Mesendoderm (in vitro differentiated cells): ENCODE results near the gene EYS.
A peak's percentile ranks its signal among the peaks of the same experiment; 100 is the strongest.

Source experiments
- DNase-seq: peaks from one replicate; pipeline ENCODE4 v3.0.0; 2013
- H2AK5ac ChIP-seq: 2 replicates; pipeline ENCODE4 v1.6.1; 2013; ENCODE audit warnings: low read length, inconsistent platforms
- H2BK120ac ChIP-seq: 2 replicates; pipeline ENCODE4 v1.6.1; 2013; ENCODE audit warnings: low read depth, mild to moderate bottlenecking, low read length, moderate library complexity, mixed read lengths
- H2BK15ac ChIP-seq: replicated peaks from 2 replicates; pipeline ENCODE4 v1.6.1; 2013; ENCODE audit warnings: low read depth, mild to moderate bottlenecking, moderate library complexity
- H2BK5ac ChIP-seq: 2 replicates; pipeline ENCODE4 v1.6.1; 2013; ENCODE audit warnings: low read length, inconsistent platforms
- H3K18ac ChIP-seq: 2 replicates; pipeline ENCODE4 v1.6.1; 2013; ENCODE audit warnings: mild to moderate bottlenecking, low read length, mixed read lengths
- H3K23ac ChIP-seq: one replicate; pipeline ENCODE4 v1.6.1; 2013; ENCODE audit warnings: low read length
- H3K27ac ChIP-seq: 2 replicates; pipeline ENCODE4 v1.5.1; 2013; ENCODE audit warnings: low read depth, mild to moderate bottlenecking, inconsistent platforms, low read length, moderate library complexity
- H3K27me3 ChIP-seq: 2 replicates; pipeline ENCODE4 v1.6.1; 2013; ENCODE audit warnings: low read length, control low read depth, mild to moderate bottlenecking, inconsistent platforms; ENCODE audit not compliant: insufficient read depth, poor library complexity
- H3K36me3 ChIP-seq: 2 replicates; pipeline ENCODE4 v1.6.1; 2013; ENCODE audit warnings: low read length, inconsistent platforms; ENCODE audit not compliant: control insufficient read depth, insufficient read depth
- H3K4ac ChIP-seq: one replicate; pipeline ENCODE4 v1.6.1; 2013; ENCODE audit warnings: low read depth, mild to moderate bottlenecking, low read length, moderate library complexity
- H3K4me1 ChIP-seq: 2 replicates; pipeline ENCODE4 v1.6.1; 2013; ENCODE audit warnings: low read depth, low read length, inconsistent platforms; ENCODE audit not compliant: control insufficient read depth
- H3K4me2 ChIP-seq: 2 replicates; pipeline ENCODE4 v1.6.1; 2013; ENCODE audit warnings: low read length
- H3K4me3 ChIP-seq: 2 replicates; pipeline ENCODE4 v1.5.1; 2013; ENCODE audit warnings: mild to moderate bottlenecking, low read length
- H3K56ac ChIP-seq: one replicate; pipeline ENCODE4 v1.6.1; 2013; ENCODE audit warnings: low read length
- H3K79me1 ChIP-seq: 2 replicates; pipeline ENCODE4 v1.6.1; 2013; ENCODE audit warnings: low read length, inconsistent platforms
- H3K79me2 ChIP-seq: 2 replicates; pipeline ENCODE4 v1.6.1; 2013; ENCODE audit warnings: mild to moderate bottlenecking, low read length; ENCODE audit not compliant: control insufficient read depth, insufficient read depth
- H3K9ac ChIP-seq: 2 replicates; pipeline ENCODE4 v1.6.1; 2013; ENCODE audit warnings: low read length, inconsistent platforms
- H4K5ac ChIP-seq: one replicate; pipeline ENCODE4 v1.6.1; 2013; ENCODE audit warnings: low read length
- H4K8ac ChIP-seq: one replicate; pipeline ENCODE4 v1.6.1; 2013; ENCODE audit warnings: low read depth, mild to moderate bottlenecking, control low read depth, low read length, moderate library complexity
- WGBS: extraction: QIAGEN DNeasy Blood & Tissue Kit; methylation state at CpG from one replicate; pipeline ENCODE4 v1.1.7; 2013; ENCODE audit warnings: low lambda C conversion rate, missing lambda C conversion rate; ENCODE audit not compliant: insufficient coverage; ENCODE audit errors: extremely low coverage; 5-methylcytosine and 5-hydroxymethylcytosine counted together

Gene EYS

GRCh38 chr6:64301307-64302236 lies 1405.5 kb downstream of the EYS start:
- H3K79me1 ChIP-seq, result no peaks in the 10 kb centered on the region
- H3K4me1 ChIP-seq, result no peaks in the 10 kb centered on the region
- no peak overlapping the region for H3K56ac ChIP-seq
- H4K8ac ChIP-seq, result no peak overlapping the region
- no peak overlapping the region for H3K27ac ChIP-seq
- H3K4me3 ChIP-seq, result no peak overlapping the region
- no CpG with 5 or more reads among the region's 11 CpGs for WGBS
- no peak overlapping the region for H3K18ac ChIP-seq
- no peaks in the 10 kb centered on the region for H3K36me3 ChIP-seq
- H2BK5ac ChIP-seq, result no peak overlapping the region
- no peak overlapping the region for H3K9ac ChIP-seq
- DNase-seq, result peak; percentile 43
- H4K5ac ChIP-seq, result no peak overlapping the region
- H3K23ac ChIP-seq, result no peak overlapping the region
- H3K4ac ChIP-seq, result no peak overlapping the region
- no peak overlapping the region for H2AK5ac ChIP-seq
- H2BK15ac ChIP-seq, result no peak overlapping the region
- H3K27me3 ChIP-seq, result no peaks in the 10 kb centered on the region
- H3K4me2 ChIP-seq, result no peak overlapping the region
- H2BK120ac ChIP-seq, result no peak overlapping the region
- no peaks in the 10 kb centered on the region for H3K79me2 ChIP-seq

GRCh38 chr6:64299176-64299575 lies 1407.8 kb downstream of the EYS start:
- H3K56ac ChIP-seq, result no peak overlapping the region
- no CpG with 5 or more reads among the region's 7 CpGs for WGBS
- H2AK5ac ChIP-seq, result no peak overlapping the region
- H3K36me3 ChIP-seq, result no peaks in the 10 kb centered on the region
- no peak overlapping the region for H3K27ac ChIP-seq
- H3K23ac ChIP-seq, result no peak overlapping the region
- no peak overlapping the region for H4K8ac ChIP-seq
- H2BK120ac ChIP-seq, result no peak overlapping the region
- no peak overlapping the region for H3K4ac ChIP-seq
- H4K5ac ChIP-seq, result no peak overlapping the region
- no peak overlapping the region for H2BK15ac ChIP-seq
- H3K4me3 ChIP-seq, result no peak overlapping the region
- H3K79me2 ChIP-seq, result no peaks in the 10 kb centered on the region
- no peak overlapping the region for H3K4me2 ChIP-seq
- no peaks in the 10 kb centered on the region for H3K27me3 ChIP-seq
- no peaks in the 10 kb centered on the region for H3K79me1 ChIP-seq
- no peak overlapping the region for H3K9ac ChIP-seq
- no peak overlapping the region for H3K18ac ChIP-seq
- no peak overlapping the region for H2BK5ac ChIP-seq
- DNase-seq, result no peak
- H3K4me1 ChIP-seq, result no peaks in the 10 kb centered on the region

GRCh38 chr6:64294034-64294433 lies 1413.0 kb downstream of the EYS start:
- Histone ChIP-seq H3K4me1 (no peaks in the 10 kb centered on the region), H4K5ac (no peak overlapping the region), H2AK5ac (no peak overlapping the region)

GRCh38 chr6:64293298-64293697 lies 1413.7 kb downstream of the EYS start:
- Histone ChIP-seq H2BK120ac (no peak overlapping the region), H4K8ac (no peak overlapping the region), H3K9ac (no peak overlapping the region), H3K4me1 (no peaks in the 10 kb centered on the region), H3K79me2 (no peaks in the 10 kb centered on the region), H3K4me3 (no peak overlapping the region), H3K36me3 (no peaks in the 10 kb centered on the region), H3K27ac (no peak overlapping the region), H3K4me2 (no peak overlapping the region), H2BK15ac (no peak overlapping the region), H3K27me3 (no peaks in the 10 kb centered on the region), H4K5ac (no peak overlapping the region), H3K56ac (no peak overlapping the region), H3K4ac (no peak overlapping the region), H2BK5ac (no peak overlapping the region), H3K23ac (no peak overlapping the region), H2AK5ac (no peak overlapping the region), H3K18ac (no peak overlapping the region), H3K79me1 (no peaks in the 10 kb centered on the region)
- no peak for DNase-seq

More at GRCh38 chr6:64294034-64294433, 1413.0 kb downstream of the EYS start:
- Histone ChIP-seq H2BK120ac (no peak overlapping the region), H3K79me2 (no peaks in the 10 kb centered on the region), H3K36me3 (no peaks in the 10 kb centered on the region), H3K4ac (no peak overlapping the region), H3K23ac (no peak overlapping the region), H3K27ac (no peak overlapping the region), H2BK15ac (no peak overlapping the region), H3K18ac (no peak overlapping the region), H3K4me2 (no peak overlapping the region), H3K9ac (no peak overlapping the region), H3K4me3 (no peak overlapping the region), H3K79me1 (no peaks in the 10 kb centered on the region), H2BK5ac (no peak overlapping the region), H3K56ac (no peak overlapping the region), H4K8ac (no peak overlapping the region), H3K27me3 (no peaks in the 10 kb centered on the region)
- DNase-seq, result no peak

GRCh38 chr6:64290867-64291266 lies 1416.2 kb downstream of the EYS start:
- no peak overlapping the region for H3K56ac ChIP-seq
- H3K27me3 ChIP-seq, result no peaks in the 10 kb centered on the region
- no peak overlapping the region for H4K5ac ChIP-seq
- H3K9ac ChIP-seq, result no peak overlapping the region
- no peaks in the 10 kb centered on the region for H3K4me1 ChIP-seq
- no peaks in the 10 kb centered on the region for H3K36me3 ChIP-seq
- H3K4ac ChIP-seq, result no peak overlapping the region
- no peak overlapping the region for H2BK5ac ChIP-seq
- H3K4me3 ChIP-seq, result no peak overlapping the region
- H3K79me1 ChIP-seq, result no peaks in the 10 kb centered on the region
- H2AK5ac ChIP-seq, result no peak overlapping the region
- no peak overlapping the region for H3K23ac ChIP-seq
- no peak overlapping the region for H3K18ac ChIP-seq
- no peaks in the 10 kb centered on the region for H3K79me2 ChIP-seq
- no peak overlapping the region for H2BK15ac ChIP-seq
- no peak overlapping the region for H2BK120ac ChIP-seq
- no peak overlapping the region for H3K4me2 ChIP-seq
- DNase-seq, result no peak
- H3K27ac ChIP-seq, result no peak overlapping the region
- no CpG with 5 or more reads among the region's 3 CpGs for WGBS
- H4K8ac ChIP-seq, result no peak overlapping the region

GRCh38 chr6:64289931-64290330 lies 1417.1 kb downstream of the EYS start:
- no peak overlapping the region for H3K4me3 ChIP-seq
- H3K56ac ChIP-seq, result no peak overlapping the region
- no peaks in the 10 kb centered on the region for H3K79me1 ChIP-seq
- no peak overlapping the region for H4K5ac ChIP-seq
- H3K36me3 ChIP-seq, result no peaks in the 10 kb centered on the region
- no peak overlapping the region for H3K9ac ChIP-seq
- H2BK5ac ChIP-seq, result no peak overlapping the region
- no peak overlapping the region for H2AK5ac ChIP-seq
- no peak overlapping the region for H2BK15ac ChIP-seq
- no peak overlapping the region for H2BK120ac ChIP-seq
- no peak for DNase-seq
- no peak overlapping the region for H3K4ac ChIP-seq
- no peaks in the 10 kb centered on the region for H3K4me1 ChIP-seq
- no peak overlapping the region for H3K27ac ChIP-seq
- H3K23ac ChIP-seq, result no peak overlapping the region
- no peaks in the 10 kb centered on the region for H3K79me2 ChIP-seq
- H3K18ac ChIP-seq, result no peak overlapping the region
- H4K8ac ChIP-seq, result no peak overlapping the region
- WGBS, result no CpG with 5 or more reads among the region's 1 CpG
- no peak overlapping the region for H3K4me2 ChIP-seq
- H3K27me3 ChIP-seq, result no peaks in the 10 kb centered on the region
